ENCODE data around the gene SOX6. TPM values are rescaled to one million over a fixed set of nuclear protein-coding genes. Genes with fewer than 3 reads are reported as not detected.

Gene SOX6
- total and polyA plus RNA-seq, 2 experiments from 2014 or later, result 0.03 to 0.66 TPM

GRCh38 chr11:15976433-15977045, 379.8 kb downstream of the SOX6 start (continued):
- TF ChIP-seq ETS1 (IDR thresholded peaks at IDR 0.05) (no peak), JUNB (IDR thresholded peaks at IDR 0.05; ENCODE audit: unreplicated experiment) (no peak), CREB1 (CRISPR knock-in tag; IDR thresholded peaks at IDR 0.05; ENCODE audit: low read depth) (no peak), ZNF114 (CRISPR knock-in tag; IDR thresholded peaks at IDR 0.05) (no peak), EZH2phosphoT487 (IDR thresholded peaks at IDR 0.05; ENCODE audit: unreplicated experiment) (no peak), EZH2 (IDR thresholded peaks at IDR 0.05; ENCODE audit: low read depth, unreplicated experiment) (no peak)

- Histone ChIP-seq H3K27ac (ENCODE audit: low read depth) (no peak overlapping the region), H3K36me3 (ENCODE audit: insufficient read depth) (no peaks in the 10 kb centered on the region), H3K4me2 (no peak overlapping the region), H3K9me2 (ENCODE audit: insufficient read depth) (no peaks in the 10 kb centered on the region), H4K20me1 (replicated peaks; ENCODE audit: insufficient read depth) (no peaks in the 10 kb centered on the region), H3K4me1 (ENCODE audit: insufficient read depth) (no peaks in the 10 kb centered on the region), H3F3A (replicated peaks; ENCODE audit: low read depth) (no peaks in the 10 kb centered on the region), H3K4me3 (no peak overlapping the region), H3K27me3 (ENCODE audit: insufficient read depth) (peaks cover 3% of the 10 kb centered on the region; the same call in 1 of the 2 replicates), H3K79me2 (replicated peaks; ENCODE audit: insufficient read depth) (no peaks in the 10 kb centered on the region), H2AFZ (no peak overlapping the region)
- H3K36me3 Mint-ChIP-seq (ENCODE audit: low read depth), result no peaks in the 10 kb centered on the region
- no peak overlapping the region for H3K4me3 Mint-ChIP-seq
- H3K9me3 Mint-ChIP-seq, result no peaks in the 10 kb centered on the region
- ATAC-seq (no peak), DNase-seq (ENCODE audit: low spot score) (no peak)
- no peaks in the 10 kb centered on the region for H3K4me1 Mint-ChIP-seq
- peaks cover 2% of the 10 kb centered on the region for H3K27me3 Mint-ChIP-seq (ENCODE audit: insufficient read depth, low read depth, poor library complexity)
- no peak overlapping the region for H3K27ac Mint-ChIP-seq
- TF ChIP-seq EZH2 (IDR thresholded peaks at IDR 0.05; ENCODE audit: low read depth, unreplicated experiment) (no peak), STAT1 (IDR thresholded peaks at IDR 0.05; ENCODE audit: unreplicated experiment) (no peak), JUNB (IDR thresholded peaks at IDR 0.05; ENCODE audit: unreplicated experiment) (no peak), ETS1 (IDR thresholded peaks at IDR 0.05) (no peak), ZNF114 (CRISPR knock-in tag; IDR thresholded peaks at IDR 0.05) (no peak), POLR2AphosphoS5 (IDR thresholded peaks at IDR 0.05; ENCODE audit: low read depth) (no peak), ZNF462 (CRISPR knock-in tag; IDR thresholded peaks at IDR 0.05) (no peak), EZH2phosphoT487 (IDR thresholded peaks at IDR 0.05; ENCODE audit: unreplicated experiment) (no peak), ZNF331 (CRISPR knock-in tag; IDR thresholded peaks at IDR 0.05; ENCODE audit: low read depth) (no peak)
- TF ChIP-seq, protein P1, sequence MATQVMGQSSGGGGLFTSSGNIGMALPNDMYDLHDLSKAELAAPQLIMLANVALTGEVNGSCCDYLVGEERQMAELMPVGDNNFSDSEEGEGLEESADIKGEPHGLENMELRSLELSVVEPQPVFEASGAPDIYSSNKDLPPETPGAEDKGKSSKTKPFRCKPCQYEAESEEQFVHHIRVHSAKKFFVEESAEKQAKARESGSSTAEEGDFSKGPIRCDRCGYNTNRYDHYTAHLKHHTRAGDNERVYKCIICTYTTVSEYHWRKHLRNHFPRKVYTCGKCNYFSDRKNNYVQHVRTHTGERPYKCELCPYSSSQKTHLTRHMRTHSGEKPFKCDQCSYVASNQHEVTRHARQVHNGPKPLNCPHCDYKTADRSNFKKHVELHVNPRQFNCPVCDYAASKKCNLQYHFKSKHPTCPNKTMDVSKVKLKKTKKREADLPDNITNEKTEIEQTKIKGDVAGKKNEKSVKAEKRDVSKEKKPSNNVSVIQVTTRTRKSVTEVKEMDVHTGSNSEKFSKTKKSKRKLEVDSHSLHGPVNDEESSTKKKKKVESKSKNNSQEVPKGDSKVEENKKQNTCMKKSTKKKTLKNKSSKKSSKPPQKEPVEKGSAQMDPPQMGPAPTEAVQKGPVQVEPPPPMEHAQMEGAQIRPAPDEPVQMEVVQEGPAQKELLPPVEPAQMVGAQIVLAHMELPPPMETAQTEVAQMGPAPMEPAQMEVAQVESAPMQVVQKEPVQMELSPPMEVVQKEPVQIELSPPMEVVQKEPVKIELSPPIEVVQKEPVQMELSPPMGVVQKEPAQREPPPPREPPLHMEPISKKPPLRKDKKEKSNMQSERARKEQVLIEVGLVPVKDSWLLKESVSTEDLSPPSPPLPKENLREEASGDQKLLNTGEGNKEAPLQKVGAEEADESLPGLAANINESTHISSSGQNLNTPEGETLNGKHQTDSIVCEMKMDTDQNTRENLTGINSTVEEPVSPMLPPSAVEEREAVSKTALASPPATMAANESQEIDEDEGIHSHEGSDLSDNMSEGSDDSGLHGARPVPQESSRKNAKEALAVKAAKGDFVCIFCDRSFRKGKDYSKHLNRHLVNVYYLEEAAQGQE (IDR thresholded peaks at IDR 0.05; ENCODE audit: unreplicated experiment), result no peak
These were observed 380.6 kb downstream of the SOX6 start for GRCh38 chr11:15975742-15976141.

All from GM23338 (cell line).